Measurements from ENCODE around the gene CTPS1. TPM values are rescaled to one million over a fixed set of nuclear protein-coding genes. Genes with fewer than 3 reads are reported as not detected.

CTPS1 gene
- total RNA-seq, 1 experiment from 2014 or later, result 66.4 TPM

DNA sequence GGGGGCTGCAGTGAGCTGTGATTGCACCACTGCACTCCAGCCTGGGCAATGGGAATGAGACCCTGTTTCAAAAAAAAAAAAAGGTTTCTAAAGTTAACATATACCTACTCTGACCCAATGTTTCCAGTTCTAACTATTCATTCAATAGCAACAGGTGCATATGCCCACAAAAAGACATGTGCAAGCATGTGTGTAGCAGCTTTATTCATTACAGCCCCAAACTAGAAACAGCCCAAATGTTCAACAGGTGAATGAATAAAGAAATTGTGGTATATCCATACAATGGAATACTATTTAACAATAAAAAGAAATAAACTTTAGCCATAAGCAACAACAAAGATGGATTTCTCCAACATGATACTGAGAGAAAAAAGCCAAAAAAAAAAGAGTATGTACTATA lies 21.3 kb upstream of the CTPS1 start (continued):
- TF ChIP-seq ELF1 (IDR thresholded peaks at IDR 0.05; ENCODE audit: borderline replicate concordance, low read depth) (no peak), POLR2AphosphoS5 (IDR thresholded peaks at IDR 0.05; ENCODE audit: low read depth, low read length) (no peak), SIN3A (IDR thresholded peaks at IDR 0.05; ENCODE audit: low read depth) (no peak), FOSL1 (IDR thresholded peaks at IDR 0.05; ENCODE audit: low read depth) (no peak)
- TF ChIP-seq, protein P1, sequence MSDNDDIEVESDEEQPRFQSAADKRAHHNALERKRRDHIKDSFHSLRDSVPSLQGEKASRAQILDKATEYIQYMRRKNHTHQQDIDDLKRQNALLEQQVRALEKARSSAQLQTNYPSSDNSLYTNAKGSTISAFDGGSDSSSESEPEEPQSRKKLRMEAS (IDR thresholded peaks at IDR 0.05), result no peak

DNA sequence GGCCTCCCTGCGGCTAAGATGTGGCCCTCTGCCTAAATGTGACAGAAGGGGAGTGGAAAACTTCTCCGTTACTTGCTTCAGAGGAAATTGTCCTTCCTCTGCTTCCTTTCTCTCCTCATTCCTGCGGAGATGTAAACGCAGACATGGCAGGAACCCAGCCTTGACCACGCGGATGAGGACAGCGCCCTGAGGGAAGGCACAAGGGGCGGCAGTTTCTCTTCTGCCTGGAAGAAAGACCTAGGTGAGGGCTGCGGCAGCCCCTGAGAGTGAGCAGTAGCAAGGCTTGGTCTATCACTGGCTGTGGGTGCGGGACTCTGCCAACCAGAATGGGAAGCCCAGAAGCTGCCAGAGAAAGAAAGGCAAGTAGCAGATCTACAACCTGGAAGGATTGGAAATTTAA lies 14.0 kb upstream of the CTPS1 start:
- no peaks in the 10 kb centered on the region for H3K79me2 ChIP-seq (ENCODE audit: insufficient read depth, low read length)
- ChIA-PET POLR2A (interaction anchor here (2.1 kb wide), 1 partner anchor 14 kb away, joined by 6 read pairs; the partner anchor contains the start of gene CTPS1), CTCF (interaction anchor here (1.1 to 1.6 kb wide), 2 partner anchors 13 to 15 kb away, joined by 3 to 7 read pairs; no protein-coding TSS in a partner anchor), RAD21 (ENCODE audit: low non-redundant PET in 1 of 2, low total read pairs in 2 of 2, uncharacterized antibody in 2 of 2, unreplicated experiment in 2 of 2) (no interaction called here)
- H3K4me3 ChIP-seq (replicated peaks in 1 of 2; ENCODE audit: low read depth in 1 of 2, low read length in 2 of 2), result no peak overlapping the region
- H3K9ac ChIP-seq (ENCODE audit: low read length), result no peak overlapping the region
- no peak overlapping the region for H3K27ac ChIP-seq (ENCODE audit: low read depth, low read length)
- intact Hi-C loops (cut with micrococcal nuclease), result no loop called here
- no peaks in the 10 kb centered on the region for H3K9me2 ChIP-seq (ENCODE audit: insufficient read depth)
- no peak for ATAC-seq
- no peaks in the 10 kb centered on the region for H3K9me3 ChIP-seq (ENCODE audit: control insufficient read depth in 1 of 2, insufficient read depth in 1 of 2, low read depth in 1 of 2, low read length in 2 of 2)
- H2AFZ ChIP-seq (ENCODE audit: low read depth, low read length, poor library complexity, severe bottlenecking), result no peak overlapping the region
- no peaks in the 10 kb centered on the region for H3K27me3 ChIP-seq (ENCODE audit: insufficient read depth, low read length)
- TF ChIP-seq YY1 (IDR thresholded peaks at IDR 0.05; ENCODE audit: extremely low read depth, insufficient replicate concordance, low read depth, low read length), result no peak
- TF ChIP-seq, protein P1 (IDR thresholded peaks at IDR 0.05), result no peak
- no peak for TF ChIP-seq JUND (IDR thresholded peaks at IDR 0.05)
- TF ChIP-seq, protein P2, sequence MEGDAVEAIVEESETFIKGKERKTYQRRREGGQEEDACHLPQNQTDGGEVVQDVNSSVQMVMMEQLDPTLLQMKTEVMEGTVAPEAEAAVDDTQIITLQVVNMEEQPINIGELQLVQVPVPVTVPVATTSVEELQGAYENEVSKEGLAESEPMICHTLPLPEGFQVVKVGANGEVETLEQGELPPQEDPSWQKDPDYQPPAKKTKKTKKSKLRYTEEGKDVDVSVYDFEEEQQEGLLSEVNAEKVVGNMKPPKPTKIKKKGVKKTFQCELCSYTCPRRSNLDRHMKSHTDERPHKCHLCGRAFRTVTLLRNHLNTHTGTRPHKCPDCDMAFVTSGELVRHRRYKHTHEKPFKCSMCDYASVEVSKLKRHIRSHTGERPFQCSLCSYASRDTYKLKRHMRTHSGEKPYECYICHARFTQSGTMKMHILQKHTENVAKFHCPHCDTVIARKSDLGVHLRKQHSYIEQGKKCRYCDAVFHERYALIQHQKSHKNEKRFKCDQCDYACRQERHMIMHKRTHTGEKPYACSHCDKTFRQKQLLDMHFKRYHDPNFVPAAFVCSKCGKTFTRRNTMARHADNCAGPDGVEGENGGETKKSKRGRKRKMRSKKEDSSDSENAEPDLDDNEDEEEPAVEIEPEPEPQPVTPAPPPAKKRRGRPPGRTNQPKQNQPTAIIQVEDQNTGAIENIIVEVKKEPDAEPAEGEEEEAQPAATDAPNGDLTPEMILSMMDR (IDR thresholded peaks at IDR 0.05 in 2 of 3, conservative IDR thresholded peaks at IDR 0.05 in 1 of 3; ENCODE audit: borderline replicate concordance in 1 of 3, insufficient read depth in 1 of 3, low read depth in 2 of 3, low read length in 2 of 3), result no peak
- no peak for TF ChIP-seq EGR1 (IDR thresholded peaks at IDR 0.05; ENCODE audit: low read depth)
- TF ChIP-seq, protein P3, sequence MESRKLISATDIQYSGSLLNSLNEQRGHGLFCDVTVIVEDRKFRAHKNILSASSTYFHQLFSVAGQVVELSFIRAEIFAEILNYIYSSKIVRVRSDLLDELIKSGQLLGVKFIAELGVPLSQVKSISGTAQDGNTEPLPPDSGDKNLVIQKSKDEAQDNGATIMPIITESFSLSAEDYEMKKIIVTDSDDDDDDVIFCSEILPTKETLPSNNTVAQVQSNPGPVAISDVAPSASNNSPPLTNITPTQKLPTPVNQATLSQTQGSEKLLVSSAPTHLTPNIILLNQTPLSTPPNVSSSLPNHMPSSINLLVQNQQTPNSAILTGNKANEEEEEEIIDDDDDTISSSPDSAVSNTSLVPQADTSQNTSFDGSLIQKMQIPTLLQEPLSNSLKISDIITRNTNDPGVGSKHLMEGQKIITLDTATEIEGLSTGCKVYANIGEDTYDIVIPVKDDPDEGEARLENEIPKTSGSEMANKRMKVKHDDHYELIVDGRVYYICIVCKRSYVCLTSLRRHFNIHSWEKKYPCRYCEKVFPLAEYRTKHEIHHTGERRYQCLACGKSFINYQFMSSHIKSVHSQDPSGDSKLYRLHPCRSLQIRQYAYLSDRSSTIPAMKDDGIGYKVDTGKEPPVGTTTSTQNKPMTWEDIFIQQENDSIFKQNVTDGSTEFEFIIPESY (IDR thresholded peaks at IDR 0.05; ENCODE audit: extremely low read depth, insufficient replicate concordance, low read length), result no peak
- TF ChIP-seq ZFX (IDR thresholded peaks at IDR 0.05), result no peak
- no peak for TF ChIP-seq EZH2phosphoT487 (IDR thresholded peaks at IDR 0.05; ENCODE audit: borderline replicate concordance)
- TF ChIP-seq POLR2AphosphoS5 (IDR thresholded peaks at IDR 0.05; ENCODE audit: low read depth, low read length), result no peak
- no peak for TF ChIP-seq FOSL1 (IDR thresholded peaks at IDR 0.05; ENCODE audit: low read depth)
- TF ChIP-seq CEBPB (IDR thresholded peaks at IDR 0.05; ENCODE audit: low read depth), result no peak
- TF ChIP-seq EZH2 (IDR thresholded peaks at IDR 0.05), result no peak
- TF ChIP-seq, protein P4, sequence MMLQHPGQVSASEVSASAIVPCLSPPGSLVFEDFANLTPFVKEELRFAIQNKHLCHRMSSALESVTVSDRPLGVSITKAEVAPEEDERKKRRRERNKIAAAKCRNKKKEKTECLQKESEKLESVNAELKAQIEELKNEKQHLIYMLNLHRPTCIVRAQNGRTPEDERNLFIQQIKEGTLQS (IDR thresholded peaks at IDR 0.05), result no peak
- TF ChIP-seq SRF (IDR thresholded peaks at IDR 0.05; ENCODE audit: low read depth), result no peak
- TF ChIP-seq ZNF274 (IDR thresholded peaks at IDR 0.05; ENCODE audit: low read depth, low read length), result no peak
- no peak for TF ChIP-seq ELF1 (IDR thresholded peaks at IDR 0.05; ENCODE audit: borderline replicate concordance, low read depth)
- TF ChIP-seq TCF7L2 (IDR thresholded peaks at IDR 0.05; ENCODE audit: borderline replicate concordance, extremely low read depth, insufficient read depth, insufficient read length), result no peak
- no peak for TF ChIP-seq RAD21 (IDR thresholded peaks at IDR 0.05; ENCODE audit: low read depth)
- DNase-seq (ENCODE audit: low read depth, low spot score), result no peak
- peaks cover 18 to 42% of the 10 kb centered on the region in 2 experiments for H3K4me1 ChIP-seq (ENCODE audit: control insufficient read depth in 1 of 2, insufficient read depth in 2 of 2, low read length in 2 of 2)
- H3K4me2 ChIP-seq (ENCODE audit: low read length), result no peak overlapping the region
- H4K20me1 ChIP-seq (ENCODE audit: insufficient read depth), result no peaks in the 10 kb centered on the region
- no peaks in the 10 kb centered on the region for H3K36me3 ChIP-seq (ENCODE audit: control insufficient read depth in 1 of 2, insufficient read depth in 2 of 2, low read length in 2 of 2)
- BruUV-seq (replicated peaks), result no TSS peak
